ENCODE data around the gene SNPH. TPM values are rescaled to one million over a fixed set of nuclear protein-coding genes. Genes with fewer than 3 reads are reported as not detected.

Gene SNPH
- total RNA-seq, 1 experiment from 2014 or later = 0.43 TPM

- CTCF ChIA-PET = no interaction called here
- BruUV-seq (replicated peaks) = no TSS peak
- Histone ChIP-seq H3K27ac (ENCODE audit: low read depth, low read length, poor library complexity, severe bottlenecking) (no peak overlapping the region), H3K9me3 (ENCODE audit: low read depth, low read length, poor library complexity, severe bottlenecking) (no peaks in the 10 kb centered on the region), H3K4me1 (ENCODE audit: insufficient read depth, low read length, poor library complexity, severe bottlenecking) (no peaks in the 10 kb centered on the region), H3K27me3 (replicated peaks; ENCODE audit: insufficient read depth, low read depth, low read length, poor library complexity) (no peaks in the 10 kb centered on the region), H3K4me3 (ENCODE audit: low read depth, low read length, poor library complexity, severe bottlenecking) (no peak overlapping the region), H3K36me3 (ENCODE audit: insufficient read depth, low read length, poor library complexity, severe bottlenecking) (no peaks in the 10 kb centered on the region)
- DNase-seq (ENCODE audit: low spot score) = no peak
- TF ChIP-seq EZH2 (IDR thresholded peaks at IDR 0.05; ENCODE audit: borderline replicate concordance, low read depth, low read length, poor library complexity, severe bottlenecking) (no peak), CTCF (conservative IDR thresholded peaks at IDR 0.05; ENCODE audit: low read depth, low read length) (no peak)
- POLR2A ChIA-PET (ENCODE audit: low non-redundant PET) = no interaction called here
- intact Hi-C loops (cut with micrococcal nuclease; ENCODE audit: unreplicated experiment) = no loop called here
Measured at GRCh38 chr20:1278993-1279392, 12.9 kb downstream of the SNPH start.

GRCh38 chr20:1280195-1281102, 14.4 kb downstream of the SNPH start:
- intact Hi-C loops (cut with micrococcal nuclease; ENCODE audit: unreplicated experiment) = no loop called here
- CTCF ChIA-PET = no interaction called here

More at GRCh38 chr20:1280195-1281102, 14.4 kb downstream of the SNPH start:
- no peak for DNase-seq (ENCODE audit: low spot score)
- POLR2A ChIA-PET (ENCODE audit: low non-redundant PET) = no interaction called here
- Histone ChIP-seq H3K4me1 (ENCODE audit: insufficient read depth, low read length, poor library complexity, severe bottlenecking) (no peaks in the 10 kb centered on the region), H3K27me3 (replicated peaks; ENCODE audit: insufficient read depth, low read depth, low read length, poor library complexity) (no peaks in the 10 kb centered on the region), H3K27ac (ENCODE audit: low read depth, low read length, poor library complexity, severe bottlenecking) (no peak overlapping the region), H3K36me3 (ENCODE audit: insufficient read depth, low read length, poor library complexity, severe bottlenecking) (no peaks in the 10 kb centered on the region), H3K9me3 (ENCODE audit: low read depth, low read length, poor library complexity, severe bottlenecking) (no peaks in the 10 kb centered on the region), H3K4me3 (ENCODE audit: low read depth, low read length, poor library complexity, severe bottlenecking) (no peak overlapping the region)
- no TSS peak for BruUV-seq (replicated peaks)
- TF ChIP-seq EZH2 (IDR thresholded peaks at IDR 0.05; ENCODE audit: borderline replicate concordance, low read depth, low read length, poor library complexity, severe bottlenecking) (no peak), CTCF (conservative IDR thresholded peaks at IDR 0.05; ENCODE audit: low read depth, low read length) (no peak)

Data from A673 (cell line).